Stimulated activated CD4-positive, alpha-beta T cell treated with anti-CD3 and anti-CD28 coated beads, Interleukin-2, amount 100 ng/mL, for 4 hours (primary cell): ENCODE measurements around the gene UGDH.
"Not testable (repeated sequence)": the region's sequence is repeated elsewhere in the genome, so short reads cannot be mapped to it uniquely, and the experiment has no call there.

Experiments
- DNase-seq: peaks from one replicate; pipeline ENCODE4 v3.0.0-alpha.2; 2020; ENCODE audit warnings: low read depth

UGDH gene

DNA sequence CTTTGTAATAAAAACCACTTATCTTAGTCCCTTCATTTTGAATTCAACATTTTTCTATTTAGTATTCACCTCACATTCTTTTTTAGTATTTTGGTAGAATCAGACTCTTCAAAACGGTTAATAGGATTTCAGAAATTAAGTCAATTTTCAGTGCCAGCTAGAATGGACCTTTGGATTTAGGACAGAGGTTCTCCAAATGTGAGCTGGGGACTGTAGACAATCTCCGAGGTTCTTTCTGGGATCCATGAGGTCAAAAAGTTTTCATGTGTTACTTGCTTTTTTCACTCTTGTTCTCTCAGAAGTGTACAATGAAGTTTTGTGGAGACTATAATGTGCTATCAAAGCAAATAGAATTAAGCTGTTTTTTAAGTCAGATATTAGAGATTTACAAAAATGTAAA is 2.3 kb upstream of the UGDH start:
- DNase-seq, result no peak

DNA sequence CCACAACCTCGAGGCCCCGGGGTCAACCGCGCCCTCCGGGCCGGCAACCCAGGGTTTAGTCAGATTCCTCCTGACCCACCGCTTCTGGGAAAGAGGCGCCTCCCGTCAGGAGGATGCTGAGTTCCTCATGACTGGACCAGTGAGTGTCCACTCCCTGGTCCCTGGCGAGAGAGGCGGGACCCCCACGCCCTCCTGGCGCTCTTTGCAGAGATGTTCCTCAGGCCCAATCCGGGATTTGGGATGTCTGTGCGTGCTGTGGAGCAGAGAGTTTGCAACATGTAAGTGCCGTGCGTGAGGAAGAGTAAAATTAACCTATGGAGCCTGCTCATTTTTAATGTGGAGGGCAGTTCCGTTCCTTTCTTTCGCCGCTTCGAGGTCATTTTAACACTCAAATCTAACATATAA is 824 bp upstream of the UGDH start:
- no peak for DNase-seq

DNA sequence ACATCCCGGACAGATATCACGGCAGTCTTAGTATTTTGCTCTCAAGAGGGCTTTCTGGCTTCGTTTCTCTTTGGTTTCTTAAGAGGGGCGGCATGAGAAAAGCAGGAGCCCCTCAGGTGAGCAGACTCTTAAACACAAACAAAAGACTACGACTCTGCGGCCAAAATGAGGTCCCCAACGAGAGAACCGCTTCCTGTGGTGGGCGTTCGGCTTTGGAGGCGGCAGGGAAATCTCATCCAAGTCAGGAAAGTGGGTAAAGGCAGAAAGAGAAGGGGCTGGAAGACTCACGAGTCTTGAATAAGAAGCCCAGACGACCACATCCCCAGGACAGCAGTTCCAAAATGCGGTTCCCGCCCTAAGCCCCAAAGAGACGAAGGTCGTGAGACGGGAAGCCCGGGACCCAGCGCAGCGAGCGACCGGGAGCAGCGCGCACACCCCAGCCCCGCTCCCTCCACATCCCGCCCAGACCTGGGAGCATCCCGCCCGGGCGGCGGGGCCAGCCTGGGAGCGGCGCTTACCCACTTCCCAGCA is 409 bp downstream of the UGDH start:
- peak; percentile 3 for DNase-seq

DNA sequence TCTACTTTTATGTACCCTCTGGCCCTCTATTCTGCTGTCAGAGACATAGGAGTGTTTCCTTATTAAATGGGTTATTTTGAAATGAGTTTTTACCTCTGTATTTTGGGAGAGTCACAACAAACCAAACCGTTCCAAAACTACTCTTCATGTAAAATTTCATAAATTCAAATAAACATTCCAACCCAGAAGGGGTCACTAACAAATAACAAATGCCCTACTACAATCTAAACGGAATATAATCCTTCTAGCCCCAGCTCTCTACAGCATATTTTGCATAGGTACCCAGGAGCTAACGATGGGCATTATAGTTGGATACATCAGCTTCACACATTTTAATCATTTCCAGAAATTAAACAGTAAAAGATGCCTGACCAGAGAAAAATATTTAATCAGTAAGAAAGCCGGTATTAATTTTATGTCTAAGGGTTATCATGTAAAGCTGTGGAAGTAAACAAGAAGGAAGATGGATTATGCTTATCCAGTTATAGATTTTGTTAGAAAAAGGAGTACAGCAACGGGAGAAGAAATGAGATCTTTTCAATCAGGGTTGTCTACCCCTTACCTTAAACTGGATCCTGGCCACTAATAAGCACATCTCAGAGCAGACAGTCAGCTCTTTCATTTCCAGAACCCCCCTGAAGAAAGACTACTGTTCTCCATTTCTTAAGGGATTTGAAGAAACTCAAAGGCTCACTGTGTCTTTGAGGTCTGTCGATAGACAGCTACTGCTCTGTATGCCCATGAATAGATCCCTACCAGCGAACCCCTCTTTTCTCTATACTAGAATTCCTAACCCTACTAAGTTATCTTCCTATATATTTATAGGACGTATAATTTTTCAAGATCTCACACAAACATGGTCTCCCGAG is 1.2 kb downstream of the UGDH start:
- DNase-seq, result no peak

DNA sequence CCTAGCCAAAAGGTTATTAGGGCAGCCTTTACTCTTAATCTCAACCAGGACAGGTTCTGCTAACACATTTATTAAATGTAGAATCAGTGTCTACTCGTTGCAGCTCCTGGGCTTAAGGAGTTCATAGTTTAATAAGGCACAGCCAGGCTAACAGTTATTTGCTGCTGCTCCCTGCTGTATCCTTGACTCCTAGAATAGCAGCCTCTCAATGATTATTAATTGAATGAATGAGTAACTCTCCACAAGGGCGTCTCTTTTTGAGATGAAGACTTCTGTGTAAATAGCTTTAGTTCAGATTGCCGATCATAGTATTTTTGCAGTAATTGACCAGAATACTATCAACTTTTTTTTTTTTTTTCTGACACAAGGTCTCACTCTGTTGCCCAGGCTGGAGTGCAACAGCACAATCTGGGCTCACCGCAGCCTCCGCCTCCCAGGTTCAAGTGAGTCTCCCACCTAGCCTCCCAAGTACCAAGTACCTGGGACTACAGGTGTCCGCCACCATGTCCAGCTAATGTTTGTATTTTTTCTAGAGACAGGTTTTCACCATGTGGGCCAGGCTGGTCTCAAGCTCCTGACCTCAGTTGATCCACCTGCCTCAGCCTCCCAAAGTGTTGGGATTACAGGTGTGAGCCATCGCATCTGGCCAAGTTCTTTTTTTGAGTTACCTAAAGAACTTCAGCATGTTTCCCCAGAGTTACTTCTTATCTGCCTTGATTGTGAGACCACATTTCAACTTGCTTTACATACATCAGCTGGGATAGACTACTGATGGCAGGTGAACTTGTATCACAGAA is 2.9 kb downstream of the UGDH start:
- DNase-seq, result no peak

DNA sequence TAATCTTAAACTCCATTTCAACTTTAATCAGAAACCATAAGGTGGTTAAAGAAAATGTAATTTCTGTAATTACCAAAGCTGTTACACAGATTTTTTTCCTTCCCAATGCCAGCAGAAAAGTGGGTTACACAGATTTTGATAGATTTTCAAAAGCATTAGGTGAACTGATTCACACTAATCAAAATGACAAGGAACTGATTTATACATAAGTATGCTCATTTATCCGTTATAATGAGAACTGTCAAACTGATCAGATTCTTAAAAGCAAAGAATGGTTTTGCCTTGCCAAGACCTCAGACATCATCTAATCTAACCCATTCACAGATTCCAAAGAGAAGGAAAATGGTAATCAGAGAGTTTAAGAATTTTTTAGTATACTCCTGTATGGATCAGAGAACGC is 5.2 kb downstream of the UGDH start:
- no peak for DNase-seq

DNA sequence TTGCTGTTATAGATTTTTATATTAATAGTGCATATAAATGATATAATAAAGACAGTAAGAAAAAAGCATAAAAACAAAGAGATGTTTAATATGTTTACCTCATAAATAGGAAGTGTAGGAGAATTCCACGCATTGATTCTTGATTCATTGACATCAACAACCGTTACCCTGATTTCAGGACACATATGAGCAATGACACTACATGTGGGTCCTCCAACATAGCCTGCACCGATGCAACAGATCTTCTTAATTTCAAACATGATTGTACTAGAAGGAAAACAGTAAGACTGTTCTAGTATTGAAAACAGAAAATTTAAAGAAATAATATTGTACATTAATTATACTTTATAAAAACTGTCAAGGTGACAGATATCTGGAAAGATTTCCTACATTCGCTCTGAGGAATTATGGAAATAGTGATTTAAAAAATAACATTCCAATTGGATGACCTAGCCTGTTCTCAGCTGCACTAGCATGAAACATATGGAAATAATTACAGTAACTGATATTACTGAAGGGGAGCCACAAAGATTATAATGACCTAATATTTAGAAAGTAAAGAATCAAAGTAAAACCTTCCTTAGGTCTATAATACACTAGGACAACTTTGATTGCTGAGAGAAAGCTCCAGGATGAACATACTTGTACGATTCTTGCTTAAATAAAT is 5.9 kb downstream of the UGDH start:
- DNase-seq, result no peak

DNA sequence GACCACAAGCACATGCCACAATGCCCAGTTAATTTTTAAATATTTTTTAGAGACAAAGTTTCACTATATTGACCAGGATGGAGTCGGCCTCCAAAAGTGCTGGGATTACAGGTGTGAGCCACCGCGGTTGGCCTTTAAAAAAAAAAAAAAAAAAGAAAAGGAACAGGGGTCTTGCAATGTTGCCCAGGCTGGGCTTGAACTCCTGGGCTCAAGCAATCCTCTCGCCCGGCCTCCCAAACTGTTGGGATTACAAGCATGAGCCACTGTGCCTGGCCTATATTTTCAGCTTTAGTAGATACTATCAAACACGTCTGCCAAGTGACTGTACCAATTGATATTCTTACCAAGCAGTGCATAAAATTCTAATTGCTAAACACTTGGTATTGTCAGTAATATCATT is 8.8 kb downstream of the UGDH start:
- no peak for DNase-seq

DNA sequence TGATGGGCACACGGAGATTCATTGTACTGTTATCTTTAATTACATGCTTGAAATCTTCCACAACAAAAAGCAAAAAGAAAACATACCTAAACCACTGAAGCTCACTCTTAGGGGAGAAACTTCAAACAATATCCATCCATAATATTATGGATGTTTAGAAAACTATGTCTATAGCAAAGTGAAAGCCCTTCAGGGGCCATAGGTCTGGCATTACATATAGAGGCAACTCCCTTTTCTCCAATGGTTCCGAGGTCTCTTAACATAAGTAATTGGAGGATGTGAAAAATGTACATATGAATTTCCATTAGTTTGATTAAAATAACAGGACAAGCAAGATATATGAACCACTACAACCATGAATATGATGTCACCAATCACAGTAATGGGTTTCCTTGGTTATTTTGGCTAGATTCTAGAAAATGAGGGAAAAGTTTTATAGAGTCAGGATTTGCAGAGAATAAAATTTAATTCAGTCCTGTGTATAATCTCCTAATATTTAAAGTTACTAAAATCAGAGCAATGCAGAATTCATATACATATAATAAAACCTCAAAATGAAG is 10.8 kb downstream of the UGDH start:
- DNase-seq, result no peak

DNA sequence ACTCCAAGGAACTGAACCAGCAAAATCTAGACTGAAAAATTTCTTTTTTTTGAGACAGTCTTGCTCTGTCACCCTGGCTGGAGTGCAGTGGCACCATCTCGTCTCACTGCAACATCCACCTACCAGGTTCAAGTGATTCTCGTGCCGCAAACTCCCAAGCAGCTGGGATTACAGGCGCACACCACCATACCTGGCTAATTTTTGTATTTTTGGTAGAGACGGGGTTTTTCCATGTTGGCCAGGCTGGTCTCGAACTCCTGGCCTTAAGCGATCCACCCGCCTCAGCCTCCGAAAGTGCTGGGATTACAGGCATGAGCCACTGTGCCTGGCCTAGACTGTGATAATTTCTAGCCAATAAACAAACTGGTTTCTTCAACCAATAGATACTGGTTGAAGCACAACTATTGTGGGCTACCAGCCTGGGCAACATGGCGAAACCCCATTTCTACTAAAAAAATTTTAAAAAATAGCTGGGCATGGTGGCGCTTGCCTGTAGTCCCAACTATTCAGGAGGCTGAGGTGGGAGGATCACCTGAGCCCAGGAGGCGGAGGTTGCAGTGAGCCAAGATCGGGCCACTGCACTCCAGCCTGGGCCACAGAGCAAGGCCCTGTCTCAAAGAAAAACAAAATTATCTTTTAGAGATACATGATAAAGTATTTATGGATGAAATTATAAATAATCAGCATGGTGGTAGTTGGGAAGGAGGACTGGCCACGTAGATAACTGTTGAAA is 11.4 kb downstream of the UGDH start:
- DNase-seq, result not testable (repeated sequence)

DNA sequence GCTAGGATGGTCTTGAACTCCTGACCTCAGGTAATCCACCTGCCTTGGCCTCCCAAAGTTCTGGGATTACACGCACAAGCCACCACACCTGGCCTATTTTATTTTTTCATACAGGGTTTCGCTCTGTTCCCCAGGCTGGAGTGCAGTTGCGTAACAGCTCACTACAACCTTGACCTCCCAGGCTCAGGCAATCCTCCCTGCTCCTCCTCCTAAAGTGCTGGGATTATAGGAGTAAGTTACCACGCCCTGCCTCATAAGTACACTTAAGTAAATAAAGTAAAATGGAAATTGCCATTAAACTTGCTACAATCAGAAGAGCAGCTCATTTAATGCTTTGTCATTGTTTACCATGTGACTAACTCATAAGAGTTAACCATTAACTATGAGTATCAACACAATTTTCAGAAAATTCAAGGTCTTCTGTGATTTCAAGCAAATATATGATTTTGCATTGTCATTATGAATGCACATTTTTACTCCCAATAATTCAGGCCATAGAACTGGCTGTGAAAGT is 12.3 kb downstream of the UGDH start:
- DNase-seq, result no peak

DNA sequence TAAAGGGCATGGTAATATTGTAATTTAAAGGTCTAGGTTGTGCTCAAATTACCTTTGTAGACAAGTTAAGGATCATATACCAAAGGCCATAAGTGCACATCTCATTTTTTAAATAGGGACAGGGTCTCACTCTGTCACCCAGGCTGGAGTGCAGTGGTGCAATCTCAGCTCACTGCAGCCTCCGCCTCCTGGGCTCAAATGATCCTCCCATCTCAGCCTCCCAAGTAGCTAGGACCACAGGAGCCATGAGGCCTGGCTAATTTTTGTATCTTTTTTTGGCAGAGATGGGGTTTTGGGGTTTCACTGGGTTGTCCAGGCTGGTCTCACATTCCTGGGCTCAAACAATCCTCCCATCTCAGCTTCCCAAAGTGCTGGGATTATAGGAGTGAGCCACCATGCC is 13.0 kb downstream of the UGDH start:
- not testable (repeated sequence) for DNase-seq

DNA sequence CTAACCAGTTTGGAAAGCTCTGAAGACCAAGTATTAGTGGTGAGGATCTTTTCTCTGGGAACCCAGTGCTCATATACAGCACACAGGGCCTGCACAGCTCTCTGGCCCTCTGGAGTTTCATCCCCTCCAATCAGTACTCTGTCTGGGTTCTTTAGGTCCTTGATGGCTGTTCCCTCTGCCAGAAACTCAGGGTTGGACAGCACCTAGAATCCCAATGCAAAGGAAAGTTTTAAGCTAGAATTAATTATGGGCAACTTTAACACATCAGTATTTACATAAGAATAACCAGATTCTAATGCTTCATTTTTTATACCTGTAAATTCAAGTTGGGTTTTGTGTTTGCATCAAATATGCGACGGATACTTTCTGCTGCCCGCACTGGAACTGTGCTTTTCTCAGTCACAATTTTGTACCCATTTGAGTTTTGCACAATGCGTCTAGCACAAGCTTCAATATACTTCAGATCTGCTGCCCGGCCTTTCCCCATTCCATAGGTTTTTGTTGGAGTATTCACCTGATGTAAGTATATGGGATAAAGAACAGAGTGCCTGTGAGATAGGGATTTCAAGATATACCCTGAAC is 16.8 kb downstream of the UGDH start:
- no peak for DNase-seq

DNA sequence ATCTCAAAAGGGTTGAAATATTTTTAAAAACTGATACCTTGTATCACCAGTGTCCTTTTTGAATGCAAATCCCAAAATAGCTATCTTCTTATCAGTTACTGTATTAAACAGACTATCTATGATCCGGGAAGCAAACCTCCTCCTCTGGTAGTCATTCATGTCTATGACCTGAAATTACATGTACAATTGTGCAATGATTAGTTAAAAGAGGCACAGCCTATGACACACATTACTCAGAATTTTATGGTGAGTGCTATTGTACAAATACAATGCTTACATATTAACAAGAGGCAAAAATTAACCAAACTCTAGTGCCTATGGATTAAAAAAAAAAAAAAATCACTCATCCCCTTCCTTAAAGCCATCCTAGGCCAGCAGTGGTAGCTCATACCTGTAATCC is 21.7 kb downstream of the UGDH start:
- no peak for DNase-seq

DNA sequence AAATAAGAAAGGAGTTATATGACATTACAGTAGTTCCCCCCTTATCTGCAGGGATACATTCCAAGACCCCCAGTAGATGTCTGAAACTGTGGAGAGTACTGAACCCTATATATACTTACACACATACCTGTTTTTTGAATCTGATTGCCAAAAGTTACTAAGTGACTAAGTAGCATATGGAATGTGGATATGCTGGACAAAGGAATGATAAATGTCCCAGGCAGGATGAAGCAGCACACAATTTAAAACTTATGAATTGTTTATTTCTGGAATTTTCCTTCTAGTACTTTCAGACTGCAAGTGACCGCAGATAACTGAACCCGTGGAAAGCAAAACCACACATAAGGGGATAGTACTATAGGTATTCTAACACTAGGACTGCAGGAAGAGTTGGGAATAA is 22.7 kb downstream of the UGDH start:
- no peak for DNase-seq

DNA sequence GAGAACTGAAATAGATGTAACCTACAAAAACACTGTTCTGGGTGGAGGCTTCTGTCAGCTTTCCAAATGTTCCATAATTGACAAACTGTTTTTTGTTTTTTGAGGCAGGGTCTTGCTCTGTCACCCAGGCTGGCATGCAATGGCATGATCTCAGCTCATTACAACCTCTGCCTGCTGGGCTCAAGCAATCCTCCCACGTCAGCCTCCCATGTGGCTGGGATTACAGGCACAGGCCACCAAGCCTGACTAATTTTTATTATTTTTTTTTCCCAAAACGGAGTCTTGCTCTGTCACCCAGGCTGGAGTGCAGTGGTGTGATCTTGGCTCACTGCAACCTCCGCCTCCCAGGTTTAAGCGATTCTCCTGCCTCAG is 24.6 kb downstream of the UGDH start:
- DNase-seq, result not testable (repeated sequence)

DNA sequence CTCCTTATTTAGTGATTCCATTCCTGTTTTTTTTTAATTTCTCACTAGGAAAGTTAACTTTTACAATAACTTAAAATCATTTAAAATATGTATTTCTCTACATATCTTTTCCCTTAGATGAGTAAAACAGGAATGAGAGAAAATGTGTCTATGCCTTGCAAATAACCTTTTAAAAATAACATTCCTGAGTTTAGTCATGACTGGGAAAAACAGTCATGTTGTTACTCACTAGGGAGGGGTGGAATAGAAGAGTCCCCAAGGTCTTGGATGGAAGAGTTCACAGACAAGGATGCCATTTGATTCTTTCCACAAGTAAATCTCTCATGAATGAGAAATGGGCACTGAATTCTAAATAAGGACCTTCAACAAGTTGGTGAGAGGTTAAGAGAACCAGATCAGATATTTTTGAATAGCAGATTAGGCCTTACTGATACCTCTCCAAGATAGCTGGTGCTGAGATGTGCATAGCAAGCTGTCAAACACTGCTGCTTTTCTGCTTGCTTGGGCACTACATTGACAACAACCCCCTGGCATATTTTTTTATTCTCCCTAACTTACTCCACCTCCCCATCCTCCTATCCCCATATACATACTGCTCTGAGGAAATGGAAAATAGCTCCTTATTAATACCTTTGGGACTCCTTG is 25.1 kb downstream of the UGDH start:
- no peak for DNase-seq

DNA sequence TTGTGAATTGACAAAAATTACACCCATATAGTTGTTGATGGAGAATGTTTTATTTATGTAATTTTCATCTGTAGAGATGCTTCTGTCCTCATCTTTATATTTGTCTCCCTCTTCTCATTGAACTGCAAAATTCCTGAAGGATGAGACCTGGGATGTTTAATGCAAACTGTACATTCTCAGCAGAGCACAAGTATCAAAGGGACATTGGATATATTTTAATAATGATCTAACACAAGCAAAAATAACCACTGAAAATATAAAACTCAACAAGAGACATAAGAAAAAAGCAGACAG is 28.6 kb downstream of the UGDH start:
- DNase-seq, result no peak

DNA sequence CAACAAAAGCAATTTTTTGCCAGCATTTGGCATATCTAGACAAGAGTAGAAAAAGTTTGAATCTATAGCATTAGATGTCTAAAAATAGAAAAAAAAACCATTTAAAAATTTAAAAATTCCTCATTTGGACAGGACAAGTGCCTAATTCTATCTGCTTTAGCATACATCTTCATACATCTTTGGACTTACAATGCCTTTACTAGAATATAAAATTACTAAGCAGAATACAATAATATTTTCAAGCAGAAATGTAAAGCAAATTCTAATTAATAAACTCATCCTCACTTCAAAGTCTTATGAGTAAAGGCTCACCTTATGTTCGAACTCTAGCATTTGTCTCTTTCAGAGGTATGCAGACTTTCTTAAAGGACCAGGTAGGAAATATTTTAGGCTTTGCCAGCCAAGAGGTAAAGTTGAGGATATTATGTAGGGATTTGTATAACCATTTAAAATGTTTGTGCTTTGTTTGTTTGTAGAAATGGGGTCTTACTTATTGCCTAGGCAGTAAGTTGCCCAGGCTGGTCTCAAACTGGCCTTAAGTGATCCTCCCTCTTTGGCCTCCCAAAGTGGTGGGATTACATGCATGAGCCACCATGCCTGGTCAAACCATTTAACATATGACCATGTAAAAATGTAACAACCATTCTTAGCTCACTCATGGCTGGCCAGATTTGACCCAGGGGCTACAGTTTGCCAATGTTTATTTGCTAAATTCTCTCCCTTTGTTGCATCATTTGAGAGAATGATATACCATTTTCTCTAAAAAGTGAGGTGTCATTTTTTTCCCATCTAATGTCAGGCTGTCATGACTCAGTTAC is 29.1 kb downstream of the UGDH start:
- DNase-seq, result no peak
